Right lobe of liver (tissue), 6 donors: ENCODE measurements around the gene TNFRSF19. TPM values are rescaled to one million over a fixed set of nuclear protein-coding genes. Genes with fewer than 3 reads are reported as not detected.

Experiments used
- ATAC-seq, 4 donors: fragments of 200-7000 bp; cut with Tn5 transposase; one replicate each; pipeline ENCODE4 v1.9.1; 2020; ENCODE audit warnings: mild to moderate bottlenecking in 4 of 4, moderate library complexity in 4 of 4
- DNase-seq, 3 donors: peaks; one replicate each; pipeline ENCODE4 v3.0.0-alpha.2; 2020
- H3K27ac ChIP-seq, 3 donors: fragments of 200-600 bp; one replicate each; pipeline ENCODE4 v1.8.0; 2022
- H3K27me3 ChIP-seq, 2 donors: fragments of 200-600 bp; one replicate each; pipeline ENCODE4 v1.8.0; 2022
- H3K36me3 ChIP-seq, 4 donors: fragments of 200-600 bp; sonication (generic) in 1 of 4; one replicate each; pipeline versions ENCODE4 v1.5.1 to v1.8.0; 2017 to 2022; ENCODE audit warnings: control low read depth in 1 of 4
- H3K4me1 ChIP-seq, 4 donors: fragments of 200-600 bp; sonication (generic) in 1 of 4; one replicate each; pipeline versions ENCODE4 v1.5.1 to v1.8.0; 2017 to 2022; ENCODE audit warnings: control low read depth in 1 of 4
- H3K4me3 ChIP-seq, 3 donors: fragments of 200-600 bp; one replicate each; pipeline ENCODE4 v1.8.0; 2022
- H3K9me3 ChIP-seq, 4 donors: fragments of 200-600 bp; sonication (generic) in 1 of 4; one replicate each; pipeline versions ENCODE4 v1.5.1 to v1.8.0; 2017 to 2022; ENCODE audit warnings: control low read depth in 1 of 4
- POLR2A ChIP-seq: fragments of 450-650 bp; IDR thresholded peaks from one replicate; pipeline ENCODE4 v1.6.1; 2017; ENCODE audit warnings: antibody characterized with exemption, mild to moderate bottlenecking
- WGBS: methylation state at CpG from one replicate; pipeline ENCODE4 v1.1.6; 2018; ENCODE audit warnings: low coverage, low lambda C conversion rate; ENCODE audit not compliant: insufficient coverage; ENCODE audit errors: missing lambda C conversion rate; 5-methylcytosine and 5-hydroxymethylcytosine counted together
- intact Hi-C, 2 donors: fragments of 100-400 bp; cut with DNase I; formaldehyde crosslinking; loops; one replicate each; pipeline versions ENCODE4 v1.11.2 to v1.14.1; 2022
- total RNA-seq, 6 experiments: library from RNA; depleted of rRNA in 2 of 6; stranded (reverse); fragments of >200 nt in 2 of 6; fragmentation: NEBNext Ultra II Directional in 3 of 6; extraction: Animal tissue kit (Norgen Biotek cat#: 25700) in 3 of 6; gene quantifications; one replicate each; pipeline versions ENCODE4 v1.1.0 to v1.2.4, GENCODE V29; 2016 to 2023
- TF ChIP-seq, protein P1 (sequence below), 4 donors: fragments of 200-600 bp in 3 of 4; fragments of 450-650 bp in 1 of 4; IDR thresholded peaks; one replicate each; pipeline versions ENCODE4 v1.5.1 to v1.8.0; 2016 to 2022; ENCODE audit warnings: antibody characterized with exemption in 4 of 4, mild to moderate bottlenecking in 2 of 4
- donor health status: DM: no; HTN: yes; CAD: no.
- donor health status: DM: no; HTN: no; CAD: no.
- donor health status: DM: no; HTN: no; CAD: no.
- donor health status: DM: no; HTN: yes; CAD: no.
- donor health status: DM: no; HTN: yes; CAD: no.

The TNFRSF19 gene
- total RNA-seq, 6 experiments from 2014 or later = 0.06 to 0.37 (median 0.29) TPM; not detected in 1

DNA sequence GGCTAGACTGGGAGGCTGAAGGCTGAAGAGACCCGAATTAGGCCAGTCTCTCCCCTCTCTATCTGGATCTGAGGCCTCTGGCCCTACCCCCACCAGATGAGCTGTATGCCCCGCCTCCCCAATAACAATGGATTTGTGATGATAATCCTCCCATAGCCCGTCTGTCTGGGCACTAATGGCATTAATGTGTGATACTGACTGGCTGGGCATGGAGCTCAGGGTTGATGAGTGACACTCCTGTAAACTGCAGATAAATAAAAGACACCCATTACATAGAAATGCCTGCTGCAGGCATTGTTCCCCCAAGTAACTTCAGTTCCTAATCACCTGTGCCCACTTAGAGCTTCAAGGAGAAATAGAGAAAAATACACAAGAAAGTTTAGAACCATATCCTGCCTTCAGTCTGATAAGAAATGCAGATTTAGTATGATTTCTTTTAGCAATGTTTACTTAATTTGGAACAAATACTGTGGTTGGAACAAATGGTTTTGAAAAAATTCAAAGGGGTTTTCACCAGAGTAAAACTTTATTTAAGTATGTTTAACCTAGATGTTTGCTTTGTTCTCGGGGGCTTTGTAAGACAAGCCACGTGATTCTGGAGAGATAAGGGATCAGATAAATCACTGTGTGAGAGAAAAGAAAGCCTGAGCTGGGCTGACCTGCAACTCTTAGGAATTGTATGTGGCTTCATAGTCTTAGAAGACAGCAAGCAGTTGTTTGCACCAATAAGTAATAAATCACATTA is 60.3 kb downstream of the TNFRSF19 start:
- intact Hi-C loops = no loop called here
- 17% methylated on average over 3 of the region's 5 CpGs for WGBS
- peak in 1 of 4 donors; percentile 51 for ATAC-seq
- no peak overlapping the region for H3K27ac ChIP-seq
- DNase-seq = no peak
- H3K4me1 ChIP-seq = peaks cover 0 to 10% (median 0%) of the 10 kb centered on the region in 4 donors
- no peak for TF ChIP-seq POLR2A
- TF ChIP-seq, protein P1, sequence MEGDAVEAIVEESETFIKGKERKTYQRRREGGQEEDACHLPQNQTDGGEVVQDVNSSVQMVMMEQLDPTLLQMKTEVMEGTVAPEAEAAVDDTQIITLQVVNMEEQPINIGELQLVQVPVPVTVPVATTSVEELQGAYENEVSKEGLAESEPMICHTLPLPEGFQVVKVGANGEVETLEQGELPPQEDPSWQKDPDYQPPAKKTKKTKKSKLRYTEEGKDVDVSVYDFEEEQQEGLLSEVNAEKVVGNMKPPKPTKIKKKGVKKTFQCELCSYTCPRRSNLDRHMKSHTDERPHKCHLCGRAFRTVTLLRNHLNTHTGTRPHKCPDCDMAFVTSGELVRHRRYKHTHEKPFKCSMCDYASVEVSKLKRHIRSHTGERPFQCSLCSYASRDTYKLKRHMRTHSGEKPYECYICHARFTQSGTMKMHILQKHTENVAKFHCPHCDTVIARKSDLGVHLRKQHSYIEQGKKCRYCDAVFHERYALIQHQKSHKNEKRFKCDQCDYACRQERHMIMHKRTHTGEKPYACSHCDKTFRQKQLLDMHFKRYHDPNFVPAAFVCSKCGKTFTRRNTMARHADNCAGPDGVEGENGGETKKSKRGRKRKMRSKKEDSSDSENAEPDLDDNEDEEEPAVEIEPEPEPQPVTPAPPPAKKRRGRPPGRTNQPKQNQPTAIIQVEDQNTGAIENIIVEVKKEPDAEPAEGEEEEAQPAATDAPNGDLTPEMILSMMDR (IDR thresholded peaks at IDR 0.05) = no peak
- H3K27me3 ChIP-seq = no peaks in the 10 kb centered on the region
- H3K36me3 ChIP-seq = no peaks in the 10 kb centered on the region
- H3K9me3 ChIP-seq = no peaks in the 10 kb centered on the region
- no peak overlapping the region for H3K4me3 ChIP-seq

DNA sequence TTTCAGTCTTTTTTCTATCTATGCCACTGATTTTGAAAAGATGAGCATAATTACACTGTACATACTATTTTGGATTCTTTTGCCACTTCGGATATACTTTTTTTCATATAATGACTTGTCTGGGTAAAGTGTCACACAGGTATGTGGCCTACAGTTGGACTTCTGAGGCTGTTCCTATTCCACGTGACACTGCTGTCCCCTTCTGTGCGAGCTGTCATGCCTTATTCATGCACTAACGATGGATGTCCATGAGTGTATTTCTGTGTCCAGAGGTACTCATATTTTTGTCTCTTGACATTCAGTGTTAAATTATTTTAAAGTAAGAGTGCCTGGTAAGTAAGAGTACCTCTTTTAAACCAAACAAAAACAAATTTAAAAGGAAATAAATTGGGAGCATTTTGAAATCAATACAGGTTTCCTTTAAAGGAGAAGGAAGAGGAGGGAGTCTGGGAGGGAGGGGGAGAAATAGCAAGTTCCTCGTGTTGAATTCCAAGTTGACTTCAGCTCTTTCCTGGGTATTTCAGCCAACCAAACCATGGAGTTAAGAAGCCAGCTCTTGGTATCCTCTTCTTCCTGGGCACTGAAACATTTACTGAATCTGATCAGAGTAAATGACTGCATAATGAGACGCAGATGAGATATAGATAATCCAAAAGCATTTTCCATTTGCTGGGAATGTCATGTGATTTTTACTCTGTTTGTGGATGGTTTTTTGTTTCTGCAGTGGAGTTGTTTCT is 61.3 kb downstream of the TNFRSF19 start:
- intact Hi-C loops = no loop called here

DNA sequence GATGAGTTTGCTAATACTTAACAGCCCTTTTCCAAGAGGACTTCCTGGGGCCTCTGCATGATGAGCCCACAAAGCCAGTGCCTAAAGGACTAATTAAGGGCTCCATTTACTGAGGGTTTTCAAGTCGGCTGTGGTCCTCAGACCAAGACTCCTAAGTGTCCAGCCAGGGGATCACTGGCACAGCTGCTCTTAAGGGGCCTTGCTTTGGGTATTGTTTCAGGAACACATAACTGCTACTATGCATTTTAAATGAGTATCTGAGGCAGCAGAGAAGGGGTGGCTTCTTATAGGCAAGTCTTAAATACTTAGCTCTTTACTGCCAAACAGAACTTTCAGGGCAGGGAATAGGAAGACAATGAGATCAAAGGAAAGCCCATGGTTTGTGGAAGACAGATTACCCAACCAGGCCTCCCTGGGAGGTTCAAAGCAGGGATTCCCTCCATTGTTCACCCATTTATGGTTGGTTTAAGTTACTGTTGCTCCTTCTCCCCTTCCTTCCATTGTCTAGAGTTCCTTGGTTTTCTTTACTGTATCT is 61.9 kb downstream of the TNFRSF19 start:
- WGBS = 45% methylated on average over 1 of the region's 1 CpG
- ATAC-seq (no peak), DNase-seq (no peak)
- no peaks in the 10 kb centered on the region for H3K36me3 ChIP-seq
- H3K27ac ChIP-seq = no peak overlapping the region
- TF ChIP-seq, protein P1 (IDR thresholded peaks at IDR 0.05) = no peak
- no peak for TF ChIP-seq POLR2A
- no peaks in the 10 kb centered on the region for H3K27me3 ChIP-seq
- no peaks in the 10 kb centered on the region for H3K9me3 ChIP-seq
- intact Hi-C loops = no loop called here
- no peak overlapping the region for H3K4me3 ChIP-seq
- peaks cover 0 to 10% (median 0%) of the 10 kb centered on the region in 4 donors for H3K4me1 ChIP-seq

More for the DNA sequence above, 61.3 kb downstream of the TNFRSF19 start:
- no peak overlapping the region for H3K4me3 ChIP-seq
- peaks cover 0 to 10% (median 0%) of the 10 kb centered on the region in 4 donors for H3K4me1 ChIP-seq
- DNase-seq (no peak), ATAC-seq (no peak)
- no peaks in the 10 kb centered on the region for H3K36me3 ChIP-seq
- TF ChIP-seq, protein P1 (IDR thresholded peaks at IDR 0.05) = no peak
- no peak for TF ChIP-seq POLR2A
- no peaks in the 10 kb centered on the region for H3K9me3 ChIP-seq
- WGBS = 72% methylated on average over 6 of the region's 6 CpGs
- H3K27ac ChIP-seq = no peak overlapping the region
- H3K27me3 ChIP-seq = no peaks in the 10 kb centered on the region

DNA sequence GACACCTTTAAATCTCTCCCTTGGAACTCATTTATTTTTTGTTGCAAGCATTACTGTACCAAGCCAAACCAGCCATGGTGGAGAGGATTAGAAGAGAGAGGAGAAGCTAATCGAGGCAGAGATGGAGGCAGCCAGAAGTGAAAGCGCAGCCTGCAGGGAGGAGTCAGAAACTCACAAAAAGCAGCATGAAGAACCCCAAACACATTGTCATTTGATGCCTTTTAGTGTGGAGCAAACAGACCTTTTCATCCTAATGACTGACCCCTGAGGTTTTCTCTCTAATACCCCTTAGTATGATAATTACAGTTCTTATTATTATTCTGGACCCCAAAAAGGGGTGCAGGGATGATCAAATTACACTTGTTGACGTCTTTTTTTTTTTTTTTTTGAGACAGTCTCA is 62.5 kb downstream of the TNFRSF19 start:
- Histone ChIP-seq H3K4me1 (peaks cover 0 to 10% (median 0%) of the 10 kb centered on the region in 4 donors), H3K27me3 (no peaks in the 10 kb centered on the region), H3K4me3 (no peak overlapping the region), H3K36me3 (no peaks in the 10 kb centered on the region), H3K9me3 (no peaks in the 10 kb centered on the region), H3K27ac (no peak overlapping the region)
- WGBS = 59% methylated on average over 3 of the region's 3 CpGs
- ATAC-seq = no peak
- DNase-seq = no peak
- TF ChIP-seq, protein P1 (IDR thresholded peaks at IDR 0.05) = no peak
- no peak for TF ChIP-seq POLR2A
- intact Hi-C loops = no loop called here
